K562 (cell line): ENCODE results near the gene CCNL1.
A peak's percentile ranks its signal among the peaks of the same experiment; 100 is the strongest.

Experiments
- ARHGAP35 ChIP-seq: fragments of 450-650 bp; IDR thresholded peaks from 2 replicates; pipeline ENCODE4 v1.6.1; 2018; ENCODE audit not compliant: partially characterized antibody
- CTCF ChIP-seq, 3 experiments: IDR thresholded peaks in 2 of 3; conservative IDR thresholded peaks in 1 of 3; 2 replicates each; pipeline ENCODE4 v1.5.1; 2011 to 2012; ENCODE audit warnings: low read length in 3 of 3, mild to moderate bottlenecking in 3 of 3, control low read depth in 2 of 3, improper control_type of control experiment in 1 of 3, inconsistent platforms in 1 of 3, low read depth in 1 of 3, mixed read lengths in 1 of 3, moderate library complexity in 1 of 3; ENCODE audit not compliant: insufficient read depth in 2 of 3
- NR1H2 ChIP-seq: sonication (generic); formaldehyde crosslinking; IDR thresholded peaks from 2 replicates; pipeline ENCODE4 v1.4.0; 2020; ENCODE audit warnings: mild to moderate bottlenecking, missing genetic modification reagents
- ZC3H4 ChIP-seq: sonication (generic); formaldehyde crosslinking; IDR thresholded peaks from 2 replicates; pipeline ENCODE4 v1.9.0; 2021; ENCODE audit warnings: missing genetic modification reagents, borderline replicate concordance

GRCh38 chr3:157115069-157116006, 44.6 kb downstream of the CCNL1 start:
- no peak for TF ChIP-seq ZC3H4
- no peak for TF ChIP-seq ARHGAP35
- no peak for TF ChIP-seq CTCF (IDR thresholded peaks at IDR 0.05 in 2 of 3, conservative IDR thresholded peaks at IDR 0.05 in 1 of 3; ENCODE audit: insufficient read depth in 2 of 3, low read depth in 1 of 3, low read length in 3 of 3)
- peak; percentile 99 for TF ChIP-seq NR1H2
